Measurements from ENCODE around the gene PLA2G2D. TPM values are rescaled to one million over a fixed set of nuclear protein-coding genes. Genes with fewer than 3 reads are reported as not detected.

Gene PLA2G2D
- total RNA-seq, 1 donor from 2014 or later: not detected

DNA sequence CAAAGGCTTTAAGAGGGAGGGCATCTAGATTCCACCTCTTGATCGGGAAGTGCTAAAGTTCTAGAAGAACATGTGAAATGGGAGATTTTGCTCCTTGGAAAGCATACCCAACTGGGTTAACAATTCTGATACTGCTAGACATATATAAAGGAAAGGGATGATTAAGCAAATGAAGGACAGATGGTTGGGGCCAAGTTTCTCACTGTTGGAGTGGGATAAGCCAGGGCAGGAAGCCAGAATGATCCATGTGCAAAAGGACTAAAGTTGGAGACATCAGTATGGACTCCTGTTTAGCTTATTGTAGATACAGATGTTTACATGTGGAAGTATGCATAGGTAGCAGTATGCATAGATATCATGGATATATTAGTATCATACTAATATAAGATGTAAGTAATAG, 32.5 kb downstream of the PLA2G2D start:
- DNase-seq: no peak

DNA sequence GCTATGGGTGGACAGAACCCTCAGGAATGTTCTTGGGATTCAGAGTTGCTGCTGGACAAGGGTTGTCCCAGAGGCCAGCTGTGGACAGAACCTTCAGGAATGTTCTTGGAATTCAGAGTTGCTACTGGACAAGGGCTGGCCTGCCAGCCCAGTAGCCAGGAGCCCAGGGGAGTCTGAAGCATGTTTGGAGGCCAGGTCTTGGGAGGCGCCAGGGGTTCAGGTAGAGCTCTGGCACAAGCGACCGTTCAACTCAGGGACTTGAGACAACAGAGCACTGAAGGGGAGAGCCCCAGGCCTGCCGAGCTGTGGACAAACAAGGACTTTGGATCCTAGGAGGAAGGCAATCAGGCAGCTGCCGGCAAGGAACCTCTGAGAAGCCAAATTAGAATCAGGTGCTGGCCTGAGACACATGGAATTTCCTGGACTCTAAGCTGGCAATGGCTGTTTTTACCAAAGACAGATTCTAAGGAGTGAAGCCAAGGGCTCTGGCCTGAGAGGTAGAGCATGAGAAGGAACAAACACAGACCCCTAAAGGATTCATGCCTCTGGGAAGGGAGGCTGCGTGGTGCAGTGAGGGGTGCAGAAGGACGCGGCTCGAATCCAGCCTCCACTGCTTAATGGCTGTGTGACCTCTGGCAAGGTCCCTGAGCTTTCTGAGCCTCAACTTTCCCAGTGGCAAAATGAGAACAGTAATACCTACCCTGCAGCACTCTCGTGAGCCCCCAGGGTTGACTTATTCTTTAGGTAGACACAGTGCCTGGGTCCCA, 36.0 kb downstream of the PLA2G2D start:
- DNase-seq: peak; percentile 27

DNA sequence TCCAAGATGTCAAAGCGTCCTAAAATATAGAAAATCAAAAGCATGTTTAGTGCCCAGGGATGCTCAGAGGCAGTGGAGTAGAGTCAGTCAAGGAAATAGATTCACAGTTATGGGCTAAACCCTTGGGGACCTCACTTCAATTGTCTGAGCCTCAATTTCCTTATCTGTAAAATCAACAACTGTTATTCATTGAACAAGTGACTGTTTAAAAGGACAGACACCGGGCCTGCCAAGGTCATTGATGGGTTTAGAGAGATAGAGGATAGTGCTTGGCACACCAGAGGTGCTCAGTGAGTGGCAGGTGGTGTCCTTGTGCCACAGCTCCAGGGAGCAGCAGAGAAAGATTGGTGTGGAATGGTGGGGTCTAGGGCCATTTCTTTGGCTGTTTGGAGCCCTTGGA, 36.6 kb downstream of the PLA2G2D start:
- no peak for DNase-seq

DNA sequence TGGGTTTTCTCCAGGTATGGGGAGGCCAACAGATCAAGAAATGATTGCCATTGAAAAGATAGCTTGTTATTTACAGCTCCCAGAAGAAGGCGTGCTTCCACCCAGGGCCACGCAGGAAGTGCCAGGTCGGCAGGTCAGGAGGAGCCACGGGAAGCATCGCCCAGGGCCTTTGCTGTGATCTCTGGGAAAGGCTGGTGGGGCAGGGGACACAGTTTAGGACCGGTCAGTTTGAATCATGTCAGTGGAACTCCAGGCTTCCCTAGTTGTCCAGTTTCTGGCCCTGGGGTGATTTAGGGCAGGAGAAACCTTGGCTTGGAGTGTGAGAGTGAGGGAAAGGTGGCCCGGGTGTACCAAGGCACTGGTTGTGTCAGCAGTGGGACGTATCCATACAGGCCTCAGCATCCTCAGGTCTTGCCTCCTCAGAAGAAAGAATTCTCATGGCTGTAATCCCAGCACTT, 38.0 kb downstream of the PLA2G2D start:
- DNase-seq: no peak

DNA sequence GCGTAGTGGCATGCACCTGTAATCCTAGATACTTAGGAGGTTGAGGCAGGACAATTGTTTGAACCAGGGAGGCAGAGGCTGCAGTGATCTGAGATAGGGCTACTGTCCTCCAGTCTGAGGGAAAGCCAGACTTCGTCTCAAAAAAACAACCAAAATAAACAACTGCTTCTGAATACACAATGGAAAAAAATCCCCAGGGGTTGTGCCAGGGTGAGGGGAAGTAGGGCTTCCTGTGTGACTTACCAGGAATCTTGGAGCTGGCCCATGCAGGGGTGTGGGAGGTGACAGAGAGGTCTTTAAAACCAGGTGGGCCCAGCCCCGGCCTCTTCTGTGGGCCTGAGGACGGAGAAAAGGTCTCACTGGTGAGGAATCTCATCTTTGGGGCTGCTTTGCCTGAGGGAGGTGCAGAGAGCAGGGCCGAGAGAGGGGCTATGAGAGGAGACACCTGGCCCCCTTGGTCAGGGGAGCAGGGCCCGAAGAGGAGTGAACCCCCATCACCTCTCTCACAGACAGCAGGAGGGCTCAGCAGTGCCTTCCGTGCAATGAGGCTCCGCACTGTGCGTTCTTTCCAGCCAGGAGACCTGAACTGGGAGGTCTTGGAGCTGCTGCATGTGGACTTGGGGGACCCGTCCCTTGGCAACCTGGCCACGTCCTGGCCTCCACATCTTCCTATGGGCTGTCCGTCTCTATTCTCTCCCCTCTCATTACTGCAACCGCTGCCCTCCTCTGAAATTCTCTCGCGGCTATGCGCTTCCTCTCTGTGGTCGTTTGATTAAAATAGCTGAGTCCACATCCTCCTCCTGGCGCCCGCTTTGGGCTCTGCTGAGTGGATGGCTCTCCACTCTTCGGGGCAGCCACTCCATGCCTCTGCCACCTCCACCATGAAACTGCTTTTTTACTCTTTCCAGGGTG, 38.6 kb downstream of the PLA2G2D start:
- DNase-seq: no peak

DNA sequence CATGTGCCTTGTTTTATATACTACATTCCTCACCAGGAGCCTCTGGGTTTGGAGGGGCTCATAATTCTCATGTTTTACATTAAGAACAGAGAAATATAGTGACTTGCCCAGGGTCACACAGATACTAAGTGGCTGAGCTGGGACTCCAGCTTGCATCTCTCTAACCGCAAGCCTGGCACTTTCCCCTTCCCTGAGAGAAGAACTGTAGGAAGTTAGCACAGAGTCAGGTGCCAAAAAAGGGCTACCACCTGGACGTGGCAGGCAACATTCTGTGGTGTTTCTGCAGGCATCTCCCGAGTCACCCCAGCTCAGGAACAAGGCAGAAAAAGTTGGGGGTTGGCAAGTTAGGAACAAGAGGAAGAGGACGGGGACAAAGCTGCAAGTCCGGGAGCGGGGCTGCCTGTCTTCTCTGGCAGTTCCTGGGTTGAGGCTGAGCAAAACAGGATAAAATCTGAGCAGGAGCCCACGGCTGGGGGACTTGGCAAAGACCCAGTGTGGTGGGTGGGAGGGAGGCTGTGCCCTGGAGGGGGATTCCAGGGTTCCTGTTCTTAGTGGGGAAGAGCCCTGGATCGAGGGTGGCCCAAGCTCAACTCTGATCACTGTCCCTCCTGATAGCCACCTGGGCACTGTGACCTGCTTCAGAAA, 39.6 kb downstream of the PLA2G2D start:
- no peak for DNase-seq

DNA sequence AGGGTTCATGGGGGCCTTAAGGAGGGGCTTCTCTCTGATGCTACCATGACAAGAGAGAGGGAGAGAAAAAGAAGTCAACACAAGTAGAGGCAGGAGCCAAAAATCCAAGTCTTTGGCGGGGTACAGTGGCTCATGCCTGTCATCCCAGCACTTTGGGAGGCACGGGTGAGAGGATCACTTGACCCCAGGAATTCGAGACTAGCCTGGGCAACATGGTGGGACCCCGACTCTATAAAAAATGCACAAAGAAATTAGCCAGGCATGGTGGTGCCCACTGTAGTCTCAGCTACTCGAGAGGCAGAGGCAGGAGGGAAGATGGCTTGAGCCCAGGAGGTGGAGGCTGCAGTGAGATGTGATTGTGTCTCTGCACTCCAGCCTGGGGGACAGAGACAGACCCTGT, 40.6 kb downstream of the PLA2G2D start:
- DNase-seq: no peak

DNA sequence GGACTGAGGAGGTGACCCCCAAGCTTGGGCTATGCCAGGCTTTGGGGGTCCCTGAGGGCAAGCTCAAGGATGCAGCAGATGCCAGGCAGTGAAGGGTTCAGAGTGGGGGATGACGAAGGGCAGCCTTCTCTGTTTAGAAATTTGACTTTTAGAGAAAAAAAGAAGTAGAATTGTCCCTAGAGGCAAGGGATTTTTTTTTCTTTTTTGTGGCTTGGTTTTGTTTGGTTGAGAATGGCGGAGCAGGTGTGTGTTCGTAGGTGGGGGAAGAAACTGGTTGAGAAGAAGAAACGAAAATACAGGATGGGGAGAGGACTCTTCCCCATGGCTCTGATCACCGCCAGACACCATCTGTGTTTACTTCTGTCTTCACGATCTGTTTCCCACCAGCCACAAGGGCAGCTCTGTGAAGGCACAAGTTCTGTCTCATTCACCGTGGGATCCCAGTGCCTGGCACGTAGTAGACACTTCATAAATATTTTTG, 41.1 kb downstream of the PLA2G2D start:
- DNase-seq: no peak

DNA sequence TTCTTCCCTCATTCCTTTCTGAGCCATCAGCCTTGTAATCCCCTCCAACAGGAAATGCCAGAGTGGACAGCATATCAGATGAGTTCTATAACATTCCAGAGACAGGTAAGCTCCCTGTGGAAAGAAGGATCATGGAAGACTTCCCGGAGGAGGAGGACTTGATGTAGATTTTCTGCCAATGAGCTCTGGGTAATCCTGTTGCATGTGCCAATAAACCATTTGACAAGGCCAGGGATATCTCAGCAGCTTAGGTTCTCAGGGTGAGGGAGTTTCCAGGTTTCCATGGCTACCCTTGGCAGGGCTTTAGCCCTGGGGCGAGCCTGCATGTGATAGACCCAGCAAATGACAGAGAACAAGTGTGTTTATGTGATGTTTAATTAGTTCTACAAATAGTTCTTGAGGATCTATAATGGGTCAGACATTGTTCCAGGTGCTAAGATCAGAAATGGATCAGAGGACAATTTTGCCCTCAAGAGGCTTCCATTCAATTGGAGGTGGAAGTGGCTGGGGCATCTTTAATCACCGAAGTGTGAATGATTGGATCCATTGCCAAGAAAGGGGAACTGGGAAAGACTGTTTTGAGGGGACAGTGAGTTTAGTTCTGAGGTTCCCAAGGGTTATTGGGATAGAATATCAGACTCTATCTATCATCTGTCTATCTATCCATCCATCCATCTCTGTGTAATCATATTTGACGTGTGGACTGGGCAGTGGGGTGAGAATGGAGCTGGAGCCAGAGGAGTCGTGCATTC, 42.5 kb downstream of the PLA2G2D start:
- no peak for DNase-seq

DNA sequence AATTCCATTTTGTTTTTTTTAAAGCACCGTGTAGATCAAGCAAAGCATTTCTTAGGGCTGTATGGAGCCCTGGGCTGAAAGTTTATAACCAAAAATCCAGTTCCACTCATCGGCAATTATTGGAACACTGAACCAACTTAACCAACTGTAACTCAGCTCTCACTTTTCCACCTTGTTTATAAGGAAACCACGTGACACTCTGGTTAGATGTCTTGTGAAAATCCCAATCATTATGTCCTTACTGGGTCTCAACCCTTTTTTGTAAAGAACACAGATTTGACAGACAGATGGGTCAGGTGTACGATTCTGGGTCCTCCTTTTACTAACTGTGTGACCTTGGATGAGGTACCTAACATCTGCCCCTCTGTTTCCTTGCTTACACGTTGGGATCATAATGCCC, 43.1 kb downstream of the PLA2G2D start:
- DNase-seq: no peak

DNA sequence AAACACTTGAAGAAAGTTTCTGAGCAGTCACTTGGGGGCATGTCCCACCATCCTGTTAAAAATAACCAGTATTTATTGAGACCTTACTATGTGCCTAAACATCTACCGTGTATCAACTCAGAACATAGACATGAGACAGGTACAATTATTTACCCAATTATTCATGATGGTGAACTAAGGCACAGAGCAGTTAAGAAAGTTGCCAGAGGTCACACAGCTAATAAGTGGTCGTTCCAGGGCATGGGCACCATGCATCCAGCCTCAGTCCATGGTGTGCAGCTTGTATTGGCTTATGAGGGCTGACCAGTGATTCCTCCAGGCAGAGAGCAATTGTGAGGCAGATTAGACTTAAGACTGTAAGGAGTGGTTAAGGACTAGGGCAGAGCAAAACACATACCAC, 44.0 kb downstream of the PLA2G2D start:
- no peak for DNase-seq

DNA sequence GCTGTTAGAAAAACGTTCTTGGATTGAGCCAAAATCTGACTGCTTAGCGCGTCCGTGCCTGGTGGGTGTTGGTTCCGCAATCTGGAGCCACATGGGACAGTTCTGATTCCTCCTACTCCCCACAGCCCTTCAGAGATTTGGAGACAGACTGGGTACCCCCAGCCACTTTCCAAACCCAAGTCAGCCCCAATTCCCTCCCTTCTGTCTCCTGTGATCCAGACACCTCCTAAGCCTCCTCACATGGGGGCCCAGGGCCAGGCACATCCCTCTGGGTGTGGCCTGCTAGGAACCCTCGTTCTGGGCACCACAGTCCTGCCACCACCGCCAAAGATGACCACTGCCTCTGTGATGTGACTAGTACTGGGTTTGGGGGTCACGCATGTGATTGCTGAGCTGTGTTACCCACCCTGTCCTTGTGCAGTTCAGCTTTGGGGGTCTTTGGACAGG, 44.6 kb downstream of the PLA2G2D start:
- DNase-seq: no peak

DNA sequence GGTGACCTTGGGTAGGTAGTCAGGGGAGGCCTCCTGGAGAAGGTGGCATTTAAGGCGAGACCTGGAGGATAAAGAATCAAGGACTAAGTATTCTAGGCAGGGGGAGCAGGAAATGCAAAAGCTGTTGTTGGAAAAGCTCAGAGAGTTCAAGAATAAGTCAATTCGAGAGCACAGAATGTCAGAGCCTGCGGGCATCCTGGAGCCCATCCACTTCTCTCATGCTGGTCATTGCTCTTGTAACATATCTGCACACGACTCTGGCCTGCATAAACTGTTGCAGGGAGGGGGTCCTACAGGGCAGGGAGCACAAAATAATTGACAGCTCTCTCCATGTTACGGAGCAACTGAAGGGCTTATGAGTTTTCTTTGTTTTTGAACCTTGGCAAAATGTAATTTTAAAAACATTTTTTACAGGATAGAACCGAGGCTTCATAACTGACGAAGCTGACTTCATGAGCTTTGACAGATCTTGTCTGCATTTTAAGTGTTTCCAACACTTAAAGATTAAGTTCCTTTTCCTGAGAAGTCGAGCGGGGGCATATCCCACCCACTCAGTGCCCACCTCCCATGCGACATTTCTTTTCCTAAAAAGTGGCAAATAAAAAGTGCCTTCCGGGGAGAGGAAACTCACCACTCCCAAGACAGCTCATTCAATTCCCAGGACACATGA, 45.1 kb downstream of the PLA2G2D start:
- DNase-seq: no peak

DNA sequence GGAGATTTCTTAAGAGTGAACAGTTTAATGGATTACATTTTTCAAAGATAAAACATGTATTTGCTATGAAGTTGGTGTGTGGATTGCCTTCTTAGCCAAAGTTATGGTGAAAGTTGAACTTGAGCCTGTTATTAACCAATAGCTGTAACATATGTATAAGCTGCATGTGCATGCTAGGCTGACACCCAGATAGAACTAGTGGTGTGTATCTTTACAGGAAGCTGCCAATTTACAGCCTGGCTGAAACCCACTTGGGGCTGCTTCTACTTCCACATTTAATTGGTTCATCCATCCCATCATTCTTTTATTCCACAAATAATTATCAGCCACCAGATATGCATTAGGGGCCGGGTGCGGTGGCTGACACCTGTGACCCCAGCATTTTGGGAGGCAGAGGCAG, 46.1 kb downstream of the PLA2G2D start:
- DNase-seq: no peak

DNA sequence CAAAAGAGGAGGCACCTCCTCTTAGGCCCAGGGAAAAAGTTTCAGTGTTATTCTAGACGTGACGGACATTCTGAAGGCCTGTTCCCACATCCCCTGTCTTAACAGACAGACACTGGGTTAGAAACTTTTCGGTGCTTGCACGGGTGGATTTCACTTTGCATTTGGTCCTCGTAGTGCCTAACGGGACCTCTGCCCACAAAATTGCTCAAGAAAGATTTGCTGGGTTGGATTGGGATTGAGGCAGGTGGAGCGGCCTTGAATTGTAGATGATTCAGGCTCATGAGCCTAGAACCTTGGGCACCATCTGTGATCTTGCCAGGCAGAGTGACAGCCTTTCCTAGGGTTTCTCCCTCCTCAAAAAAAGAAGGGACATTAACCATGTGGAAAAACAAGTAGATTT, 46.6 kb downstream of the PLA2G2D start:
- no peak for DNase-seq

DNA sequence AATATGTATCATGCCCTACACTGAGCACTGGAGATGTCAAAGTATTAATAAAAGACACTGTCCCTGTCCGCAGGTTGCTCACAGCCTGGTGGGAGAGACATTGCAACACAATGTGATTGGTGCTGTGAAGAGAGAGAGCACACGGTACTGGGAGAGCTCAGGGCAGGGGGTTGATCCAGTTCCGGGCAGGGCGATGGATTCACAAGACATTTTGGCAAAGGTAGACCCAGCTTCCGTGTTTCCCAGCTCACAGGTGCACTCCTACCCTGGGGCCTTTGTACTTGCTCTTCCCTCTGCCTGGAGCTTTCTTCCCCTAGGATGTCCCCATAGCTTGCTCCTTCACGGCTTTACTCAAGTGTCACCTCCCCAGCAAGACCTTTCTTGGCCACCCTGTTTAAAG, 47.9 kb downstream of the PLA2G2D start:
- no peak for DNase-seq

DNA sequence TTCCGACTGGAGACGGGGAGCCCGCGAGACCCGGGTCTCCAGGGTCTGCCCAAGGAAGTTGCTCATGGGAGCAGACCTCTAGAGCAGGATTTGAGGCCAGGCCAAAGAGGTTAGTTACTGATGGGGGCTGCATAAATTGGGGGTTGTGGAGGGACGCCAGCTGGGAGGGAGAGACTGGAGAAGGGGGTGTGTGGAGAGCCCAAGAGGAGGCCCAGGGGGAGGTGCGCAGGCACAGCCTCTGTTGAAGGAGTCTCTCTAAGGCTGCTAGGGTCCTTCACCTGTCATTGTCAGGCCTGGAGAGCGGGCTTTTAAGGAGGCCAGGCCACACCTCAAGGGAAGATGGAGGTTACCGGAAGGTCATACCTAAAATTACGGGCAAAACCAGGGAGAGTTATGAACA, 49.0 kb downstream of the PLA2G2D start:
- DNase-seq: no peak

DNA sequence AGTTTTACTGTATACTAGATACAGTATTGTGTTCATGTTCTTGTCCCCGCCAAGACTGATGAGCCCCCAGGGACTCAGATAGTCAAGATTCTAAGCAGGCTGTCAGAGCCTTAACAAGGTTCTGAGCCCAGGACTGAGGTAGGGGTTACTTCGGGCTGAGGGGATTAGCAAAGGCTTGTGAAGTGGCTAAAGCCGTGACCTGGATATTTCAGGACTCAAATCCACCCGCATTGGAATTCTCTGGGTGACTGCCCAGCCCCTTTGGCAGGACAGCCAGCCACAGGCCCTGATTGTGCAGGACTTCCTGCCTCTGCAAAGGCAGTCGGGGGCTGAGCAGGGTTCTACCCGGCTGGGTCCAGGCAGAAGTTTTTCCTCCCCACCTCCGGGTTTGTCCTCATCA, 49.5 kb downstream of the PLA2G2D start, which contains the start of gene PLA2G5:
TSS of gene PLA2G5 (plus strand) at position 321 of the 400 bp plus-strand sequence. CDS start 14,637 bp downstream, outside the sequence.
- DNase-seq: no peak

DNA sequence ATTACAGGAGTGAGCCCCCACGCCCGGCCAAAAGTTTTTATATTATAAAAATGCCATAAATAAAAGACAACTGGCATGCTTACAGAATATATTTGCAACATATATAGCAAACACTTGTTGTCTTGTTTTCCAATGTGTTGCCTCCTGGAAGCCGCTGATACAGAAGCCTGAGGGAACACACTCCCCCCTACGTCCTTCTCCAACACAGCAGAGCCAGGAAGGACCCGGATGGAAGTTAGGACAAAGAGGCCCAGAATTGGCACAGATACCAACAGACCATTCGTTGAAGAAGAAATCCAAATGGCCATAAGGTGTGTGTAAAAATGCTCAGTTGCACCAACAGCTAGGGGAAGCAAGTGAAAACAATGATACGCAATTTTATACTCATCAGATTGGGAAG, 50.6 kb downstream of the PLA2G2D start:
- no peak for DNase-seq

DNA sequence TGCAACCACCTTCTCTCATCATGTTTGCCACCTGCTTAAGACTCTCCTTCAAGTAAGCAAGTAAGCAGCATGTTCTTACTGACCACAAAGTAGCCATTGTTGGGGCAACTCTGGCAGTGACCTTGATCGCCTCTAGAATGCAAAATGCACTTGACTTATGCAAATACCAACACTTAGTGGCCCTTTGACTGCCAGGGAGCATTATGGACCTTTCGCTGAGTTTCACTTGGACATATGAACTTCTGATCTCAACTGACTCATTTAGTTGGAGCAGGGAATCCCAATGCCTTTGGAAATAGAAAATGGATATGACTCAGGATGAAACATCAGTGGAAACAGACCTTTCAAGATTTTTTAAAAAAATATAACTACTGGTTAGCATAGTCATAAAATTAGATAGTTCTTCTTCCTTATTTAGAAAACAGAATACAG, 55.5 kb downstream of the PLA2G2D start:
- no peak for DNase-seq
